GM12878 (cell line): ENCODE results near the gene ZNF511.

Source experiments
- EZH2 ChIP-seq: IDR thresholded peaks from 2 replicates; pipeline ENCODE4 v1.6.1; 2012; ENCODE audit warnings: low read depth, mild to moderate bottlenecking, control low read depth, inconsistent platforms, low read length, borderline replicate concordance; ENCODE audit not compliant: control insufficient read depth
- NFXL1 ChIP-seq: fragments of 450-650 bp; IDR thresholded peaks from 2 replicates; pipeline ENCODE4 v1.6.1; 2017; ENCODE audit warnings: antibody characterized with exemption, mild to moderate bottlenecking, borderline replicate concordance
- POLR2A ChIP-seq: IDR thresholded peaks from 2 replicates; pipeline ENCODE4 v1.6.1; 2011; ENCODE audit warnings: low read depth, mild to moderate bottlenecking, low read length
- SIN3A ChIP-seq: IDR thresholded peaks from 2 replicates; pipeline ENCODE4 v1.6.1; 2012; ENCODE audit warnings: low read depth, low read length, improper control_type of control experiment
- TF ChIP-seq, protein P1 (sequence below), 3 experiments: IDR thresholded peaks in 2 of 3; conservative IDR thresholded peaks in 1 of 3; 2 replicates each; pipeline ENCODE4 v1.5.1; 2011; ENCODE audit warnings: low read depth in 3 of 3, low read length in 3 of 3, mild to moderate bottlenecking in 3 of 3, control low read depth in 2 of 3, moderate library complexity in 2 of 3, inconsistent platforms in 1 of 3, mixed read lengths in 1 of 3; ENCODE audit not compliant: control insufficient read depth in 2 of 3, insufficient read depth in 1 of 3; ENCODE audit errors: extremely low read depth in 1 of 3
- TF ChIP-seq, protein P2 (sequence below): fragments of 450-650 bp; formaldehyde crosslinking; IDR thresholded peaks from 2 replicates; pipeline ENCODE4 v1.4.0; 2020; ENCODE audit warnings: mild to moderate bottlenecking, moderate library complexity
- TF ChIP-seq, protein P3 (sequence below): fragments of 450-650 bp; formaldehyde crosslinking; IDR thresholded peaks from 2 replicates; pipeline ENCODE4 v1.4.0; 2022; ENCODE audit warnings: mild to moderate bottlenecking, moderate library complexity

DNA sequence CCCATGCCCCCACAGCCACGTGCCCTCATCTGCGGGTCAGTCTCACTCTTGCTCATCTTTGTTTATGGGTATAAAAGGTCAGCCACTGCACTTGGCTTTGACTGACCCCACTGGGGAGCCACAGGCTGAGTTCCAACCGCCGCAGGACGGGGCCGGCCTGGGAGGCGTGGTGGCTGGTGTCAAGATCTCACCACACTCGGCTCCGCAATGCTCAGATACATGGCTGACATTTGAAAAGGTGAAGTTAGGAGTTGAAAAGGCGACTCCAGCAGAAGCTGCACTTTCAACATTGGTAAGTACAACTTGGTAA, 14.9 kb upstream of the ZNF511 start:
- no peak for TF ChIP-seq EZH2
- TF ChIP-seq, protein P1, sequence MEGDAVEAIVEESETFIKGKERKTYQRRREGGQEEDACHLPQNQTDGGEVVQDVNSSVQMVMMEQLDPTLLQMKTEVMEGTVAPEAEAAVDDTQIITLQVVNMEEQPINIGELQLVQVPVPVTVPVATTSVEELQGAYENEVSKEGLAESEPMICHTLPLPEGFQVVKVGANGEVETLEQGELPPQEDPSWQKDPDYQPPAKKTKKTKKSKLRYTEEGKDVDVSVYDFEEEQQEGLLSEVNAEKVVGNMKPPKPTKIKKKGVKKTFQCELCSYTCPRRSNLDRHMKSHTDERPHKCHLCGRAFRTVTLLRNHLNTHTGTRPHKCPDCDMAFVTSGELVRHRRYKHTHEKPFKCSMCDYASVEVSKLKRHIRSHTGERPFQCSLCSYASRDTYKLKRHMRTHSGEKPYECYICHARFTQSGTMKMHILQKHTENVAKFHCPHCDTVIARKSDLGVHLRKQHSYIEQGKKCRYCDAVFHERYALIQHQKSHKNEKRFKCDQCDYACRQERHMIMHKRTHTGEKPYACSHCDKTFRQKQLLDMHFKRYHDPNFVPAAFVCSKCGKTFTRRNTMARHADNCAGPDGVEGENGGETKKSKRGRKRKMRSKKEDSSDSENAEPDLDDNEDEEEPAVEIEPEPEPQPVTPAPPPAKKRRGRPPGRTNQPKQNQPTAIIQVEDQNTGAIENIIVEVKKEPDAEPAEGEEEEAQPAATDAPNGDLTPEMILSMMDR (IDR thresholded peaks at IDR 0.05 in 2 of 3, conservative IDR thresholded peaks at IDR 0.05 in 1 of 3; ENCODE audit: control insufficient read depth in 2 of 3, extremely low read depth in 1 of 3, insufficient read depth in 1 of 3, low read depth in 3 of 3, low read length in 3 of 3), result no peak
- TF ChIP-seq SIN3A, result no peak
- TF ChIP-seq, protein P2, sequence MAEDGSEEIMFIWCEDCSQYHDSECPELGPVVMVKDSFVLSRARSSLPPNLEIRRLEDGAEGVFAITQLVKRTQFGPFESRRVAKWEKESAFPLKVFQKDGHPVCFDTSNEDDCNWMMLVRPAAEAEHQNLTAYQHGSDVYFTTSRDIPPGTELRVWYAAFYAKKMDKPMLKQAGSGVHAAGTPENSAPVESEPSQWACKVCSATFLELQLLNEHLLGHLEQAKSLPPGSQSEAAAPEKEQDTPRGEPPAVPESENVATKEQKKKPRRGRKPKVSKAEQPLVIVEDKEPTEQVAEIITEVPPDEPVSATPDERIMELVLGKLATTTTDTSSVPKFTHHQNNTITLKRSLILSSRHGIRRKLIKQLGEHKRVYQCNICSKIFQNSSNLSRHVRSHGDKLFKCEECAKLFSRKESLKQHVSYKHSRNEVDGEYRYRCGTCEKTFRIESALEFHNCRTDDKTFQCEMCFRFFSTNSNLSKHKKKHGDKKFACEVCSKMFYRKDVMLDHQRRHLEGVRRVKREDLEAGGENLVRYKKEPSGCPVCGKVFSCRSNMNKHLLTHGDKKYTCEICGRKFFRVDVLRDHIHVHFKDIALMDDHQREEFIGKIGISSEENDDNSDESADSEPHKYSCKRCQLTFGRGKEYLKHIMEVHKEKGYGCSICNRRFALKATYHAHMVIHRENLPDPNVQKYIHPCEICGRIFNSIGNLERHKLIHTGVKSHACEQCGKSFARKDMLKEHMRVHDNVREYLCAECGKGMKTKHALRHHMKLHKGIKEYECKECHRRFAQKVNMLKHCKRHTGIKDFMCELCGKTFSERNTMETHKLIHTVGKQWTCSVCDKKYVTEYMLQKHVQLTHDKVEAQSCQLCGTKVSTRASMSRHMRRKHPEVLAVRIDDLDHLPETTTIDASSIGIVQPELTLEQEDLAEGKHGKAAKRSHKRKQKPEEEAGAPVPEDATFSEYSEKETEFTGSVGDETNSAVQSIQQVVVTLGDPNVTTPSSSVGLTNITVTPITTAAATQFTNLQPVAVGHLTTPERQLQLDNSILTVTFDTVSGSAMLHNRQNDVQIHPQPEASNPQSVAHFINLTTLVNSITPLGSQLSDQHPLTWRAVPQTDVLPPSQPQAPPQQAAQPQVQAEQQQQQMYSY (CRISPR knock-in tag), result no peak
- TF ChIP-seq, protein P3, sequence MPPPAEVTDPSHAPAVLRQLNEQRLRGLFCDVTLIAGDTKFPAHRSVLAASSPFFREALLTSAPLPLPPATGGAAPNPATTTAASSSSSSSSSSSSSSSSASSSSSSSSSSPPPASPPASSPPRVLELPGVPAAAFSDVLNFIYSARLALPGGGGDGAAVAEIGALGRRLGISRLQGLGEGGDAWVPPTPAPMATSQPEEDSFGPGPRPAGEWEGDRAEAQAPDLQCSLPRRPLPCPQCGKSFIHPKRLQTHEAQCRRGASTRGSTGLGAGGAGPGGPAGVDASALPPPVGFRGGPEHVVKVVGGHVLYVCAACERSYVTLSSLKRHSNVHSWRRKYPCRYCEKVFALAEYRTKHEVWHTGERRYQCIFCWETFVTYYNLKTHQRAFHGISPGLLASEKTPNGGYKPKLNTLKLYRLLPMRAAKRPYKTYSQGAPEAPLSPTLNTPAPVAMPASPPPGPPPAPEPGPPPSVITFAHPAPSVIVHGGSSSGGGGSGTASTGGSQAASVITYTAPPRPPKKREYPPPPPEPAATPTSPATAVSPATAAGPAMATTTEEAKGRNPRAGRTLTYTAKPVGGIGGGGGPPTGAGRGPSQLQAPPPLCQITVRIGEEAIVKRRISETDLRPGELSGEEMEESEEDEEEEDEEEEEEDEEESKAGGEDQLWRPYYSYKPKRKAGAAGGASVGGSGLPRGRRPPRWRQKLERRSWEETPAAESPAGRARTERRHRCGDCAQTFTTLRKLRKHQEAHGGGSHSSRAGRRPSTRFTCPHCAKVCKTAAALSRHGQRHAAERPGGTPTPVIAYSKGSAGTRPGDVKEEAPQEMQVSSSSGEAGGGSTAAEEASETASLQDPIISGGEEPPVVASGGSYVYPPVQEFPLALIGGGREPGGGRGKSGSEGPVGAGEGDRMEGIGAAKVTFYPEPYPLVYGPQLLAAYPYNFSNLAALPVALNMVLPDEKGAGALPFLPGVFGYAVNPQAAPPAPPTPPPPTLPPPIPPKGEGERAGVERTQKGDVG, result no peak
- TF ChIP-seq POLR2A, result no peak
- no peak for TF ChIP-seq NFXL1
